GM13977 (cell line): ENCODE data around the gene GTF3C5.
A peak's percentile ranks its signal among the peaks of the same experiment; 100 is the strongest.

ENCODE experiments used
- DNase-seq: peaks from one replicate; pipeline ENCODE4 v3.0.0; 2012; ENCODE audit warnings: low spot score
- in situ Hi-C: fragments of 300-500 bp; cut with MboI; formaldehyde crosslinking; loops from one replicate; pipeline ENCODE4 v1.12.0; 2022; ENCODE audit warnings: low sequenced_read_pairs, low pct_unique_long_range_greater_than_20kb, mixed read lengths, inconsistent platforms; ENCODE audit not compliant: unreplicated experiment
- TF ChIP-seq, protein P1 (sequence below): IDR thresholded peaks from 2 replicates; pipeline ENCODE4 v1.5.1; 2012; ENCODE audit warnings: mild to moderate bottlenecking, control low read depth; ENCODE audit not compliant: insufficient read depth; ENCODE audit errors: extremely low read depth, missing control alignments

GTF3C5 gene, protein sequence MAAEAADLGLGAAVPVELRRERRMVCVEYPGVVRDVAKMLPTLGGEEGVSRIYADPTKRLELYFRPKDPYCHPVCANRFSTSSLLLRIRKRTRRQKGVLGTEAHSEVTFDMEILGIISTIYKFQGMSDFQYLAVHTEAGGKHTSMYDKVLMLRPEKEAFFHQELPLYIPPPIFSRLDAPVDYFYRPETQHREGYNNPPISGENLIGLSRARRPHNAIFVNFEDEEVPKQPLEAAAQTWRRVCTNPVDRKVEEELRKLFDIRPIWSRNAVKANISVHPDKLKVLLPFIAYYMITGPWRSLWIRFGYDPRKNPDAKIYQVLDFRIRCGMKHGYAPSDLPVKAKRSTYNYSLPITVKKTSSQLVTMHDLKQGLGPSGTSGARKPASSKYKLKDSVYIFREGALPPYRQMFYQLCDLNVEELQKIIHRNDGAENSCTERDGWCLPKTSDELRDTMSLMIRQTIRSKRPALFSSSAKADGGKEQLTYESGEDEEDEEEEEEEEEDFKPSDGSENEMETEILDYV

DNA sequence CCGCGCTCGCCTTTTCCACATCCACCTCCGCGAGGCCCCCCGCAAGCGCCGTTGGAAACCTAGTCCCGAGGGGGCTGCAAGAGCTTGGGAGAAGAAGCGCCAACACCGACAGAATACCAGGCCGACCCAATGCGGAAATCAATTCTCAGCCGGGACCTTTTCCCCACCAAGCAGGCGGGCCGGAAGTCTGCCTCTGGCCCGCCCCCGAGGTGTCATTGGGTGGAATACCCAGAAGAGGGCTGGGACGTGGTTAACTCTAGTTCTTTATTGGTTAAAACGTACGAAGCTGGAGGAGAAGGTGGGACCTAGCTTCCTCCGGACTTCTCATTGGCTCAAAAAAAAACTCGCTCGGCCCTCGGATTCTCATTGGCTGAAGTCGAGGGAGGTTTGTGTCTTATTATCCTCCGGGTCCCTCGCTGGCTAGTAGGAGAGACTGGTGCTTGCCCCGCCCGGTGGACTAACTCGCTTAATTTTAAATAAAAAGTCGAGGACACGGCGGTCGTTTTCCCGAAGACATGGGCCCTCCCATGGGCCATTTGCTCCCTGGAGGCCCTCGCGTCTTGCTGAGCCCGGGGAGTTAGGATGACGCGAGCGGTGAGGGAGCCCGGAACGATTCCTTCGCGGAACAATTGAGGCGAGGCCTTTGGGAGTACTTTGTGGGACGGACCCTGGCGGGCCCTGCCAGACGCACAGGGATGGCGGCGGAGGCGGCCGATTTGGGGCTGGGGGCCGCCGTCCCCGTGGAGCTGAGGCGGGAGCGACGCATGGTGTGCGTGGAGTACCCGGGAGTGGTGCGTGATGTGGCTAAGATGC is at the start of gene GTF3C5:
GTF3C5 (plus strand) TSS at position 681 of the 813 bp plus-strand sequence; CDS start at position 696, 15 bp downstream.
- in situ Hi-C loops, result no loop called here
- TF ChIP-seq, protein P1, sequence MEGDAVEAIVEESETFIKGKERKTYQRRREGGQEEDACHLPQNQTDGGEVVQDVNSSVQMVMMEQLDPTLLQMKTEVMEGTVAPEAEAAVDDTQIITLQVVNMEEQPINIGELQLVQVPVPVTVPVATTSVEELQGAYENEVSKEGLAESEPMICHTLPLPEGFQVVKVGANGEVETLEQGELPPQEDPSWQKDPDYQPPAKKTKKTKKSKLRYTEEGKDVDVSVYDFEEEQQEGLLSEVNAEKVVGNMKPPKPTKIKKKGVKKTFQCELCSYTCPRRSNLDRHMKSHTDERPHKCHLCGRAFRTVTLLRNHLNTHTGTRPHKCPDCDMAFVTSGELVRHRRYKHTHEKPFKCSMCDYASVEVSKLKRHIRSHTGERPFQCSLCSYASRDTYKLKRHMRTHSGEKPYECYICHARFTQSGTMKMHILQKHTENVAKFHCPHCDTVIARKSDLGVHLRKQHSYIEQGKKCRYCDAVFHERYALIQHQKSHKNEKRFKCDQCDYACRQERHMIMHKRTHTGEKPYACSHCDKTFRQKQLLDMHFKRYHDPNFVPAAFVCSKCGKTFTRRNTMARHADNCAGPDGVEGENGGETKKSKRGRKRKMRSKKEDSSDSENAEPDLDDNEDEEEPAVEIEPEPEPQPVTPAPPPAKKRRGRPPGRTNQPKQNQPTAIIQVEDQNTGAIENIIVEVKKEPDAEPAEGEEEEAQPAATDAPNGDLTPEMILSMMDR, result no peak
- DNase-seq, result peak; percentile 99

DNA sequence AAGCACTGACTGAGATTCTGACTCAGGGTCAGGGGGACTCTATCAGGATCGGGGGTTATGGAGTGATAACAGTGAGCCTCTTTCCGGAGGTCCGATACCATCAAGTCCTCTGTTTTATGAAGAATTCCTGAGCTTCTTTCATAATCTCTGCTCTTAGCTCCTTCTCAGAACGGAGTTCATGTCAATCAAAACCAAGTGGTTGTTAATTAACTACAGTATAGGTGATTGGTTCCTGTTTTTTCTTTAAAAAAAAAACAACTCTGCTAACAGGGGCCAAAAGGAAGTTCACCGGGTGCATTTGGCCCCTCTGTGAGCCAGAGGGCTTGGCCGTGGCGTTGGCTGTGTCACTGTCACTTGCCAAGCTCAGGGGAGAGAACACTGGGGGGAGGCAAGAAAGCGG is 48.3 kb upstream of the GTF3C5 start:
- TF ChIP-seq, protein P1, result no peak
- in situ Hi-C loops, result no loop called here
- no peak for DNase-seq

DNA sequence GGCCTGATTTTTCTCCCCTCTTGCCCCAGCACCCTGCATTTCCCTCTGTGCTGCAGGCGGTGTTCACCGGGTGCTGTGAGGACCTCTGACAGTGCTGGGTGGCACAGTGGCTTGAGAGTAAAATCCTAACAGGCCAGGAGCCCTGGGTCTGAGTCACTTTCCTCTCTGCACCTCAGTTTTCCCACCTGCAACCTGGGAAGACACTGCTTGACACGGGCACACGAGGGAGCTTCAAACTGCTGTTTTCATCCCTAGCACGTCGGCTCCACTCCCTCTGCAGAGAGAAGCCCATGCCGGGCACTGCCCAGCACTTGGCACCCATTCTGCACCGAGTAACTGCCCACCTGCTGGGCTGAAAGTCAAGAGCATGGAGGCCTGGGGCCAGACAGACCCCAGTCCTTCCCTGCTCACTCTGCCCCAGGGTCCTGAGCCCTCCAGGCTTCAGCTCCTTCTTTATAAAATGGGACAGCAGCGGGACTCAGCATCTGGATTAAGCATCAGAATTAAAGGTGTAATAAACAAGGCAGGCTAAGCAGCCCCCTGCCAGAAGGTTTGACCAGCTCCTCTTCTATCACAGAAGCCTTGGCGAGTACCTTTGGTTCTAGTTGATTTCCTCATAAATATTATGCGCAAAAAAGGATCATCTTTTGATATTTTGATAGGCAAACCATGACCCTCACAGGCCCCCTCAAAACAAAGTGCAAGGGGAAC is 47.2 kb upstream of the GTF3C5 start:
- TF ChIP-seq, protein P1, result no peak
- in situ Hi-C loops, result no loop called here
- no peak for DNase-seq

DNA sequence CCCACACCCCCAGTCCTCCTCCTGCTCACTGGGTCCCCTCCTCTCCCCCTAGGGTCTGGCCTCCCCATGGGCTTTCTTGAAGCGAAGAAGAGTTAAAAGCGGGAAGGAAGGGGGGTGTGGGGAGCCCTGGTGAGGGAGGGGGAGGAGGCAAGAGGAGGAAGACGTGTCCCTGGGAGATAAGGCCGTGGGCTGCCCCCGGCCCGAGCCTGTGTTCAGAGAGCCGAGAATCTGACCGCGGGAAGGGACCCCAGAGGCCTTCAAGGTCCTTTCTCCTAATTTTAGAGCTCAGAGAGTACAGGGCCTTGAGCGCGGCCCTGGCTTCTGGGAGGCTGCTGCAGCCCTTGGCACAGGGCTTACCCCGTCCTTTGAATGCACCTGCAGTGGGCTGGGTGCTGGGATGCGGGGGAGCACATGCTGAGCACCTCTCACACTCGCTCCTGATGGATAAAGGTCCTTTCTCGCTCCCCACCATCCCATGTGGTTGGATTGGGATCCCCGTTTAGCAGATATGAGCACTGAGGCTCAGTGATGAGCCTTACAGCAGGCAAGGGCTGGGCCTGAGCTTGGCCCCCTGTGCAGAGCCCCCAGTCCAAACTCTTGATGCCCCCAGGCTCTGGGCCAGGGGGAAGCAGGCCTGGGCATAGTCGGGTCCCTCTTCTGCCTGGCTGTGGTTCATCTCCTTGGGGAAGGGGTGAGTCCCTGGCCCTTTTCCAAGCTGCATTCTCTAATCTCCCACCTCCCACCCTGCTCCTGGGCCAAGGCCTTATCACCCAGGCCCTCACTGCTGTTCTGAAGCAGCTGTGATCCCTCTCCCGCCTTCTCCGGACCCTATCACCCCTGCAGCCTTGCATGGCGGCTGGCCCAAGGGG is 46.4 kb upstream of the GTF3C5 start:
- TF ChIP-seq, protein P1, result no peak
- no peak for DNase-seq

DNA sequence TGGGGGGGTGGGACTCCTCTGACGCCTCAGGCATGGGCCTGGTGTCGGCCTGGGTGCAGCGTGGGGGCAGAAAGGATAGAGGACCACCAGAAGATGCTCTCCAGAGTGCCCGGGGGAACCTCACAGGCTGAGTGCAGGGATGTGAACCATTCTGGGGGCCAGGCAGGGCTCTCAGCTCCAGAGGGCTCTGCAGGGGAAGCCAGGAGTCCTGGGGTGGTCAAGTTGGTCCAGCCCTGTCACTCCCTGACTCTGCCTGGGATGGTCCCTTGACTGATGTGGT is 45.8 kb upstream of the GTF3C5 start:
- DNase-seq, result no peak
- in situ Hi-C loops, result no loop called here
- TF ChIP-seq, protein P1, result no peak

More for the DNA sequence above, 46.4 kb upstream of the GTF3C5 start:
- in situ Hi-C loops, result no loop called here
